Measurements from ENCODE around the gene SSR1.

DNA sequence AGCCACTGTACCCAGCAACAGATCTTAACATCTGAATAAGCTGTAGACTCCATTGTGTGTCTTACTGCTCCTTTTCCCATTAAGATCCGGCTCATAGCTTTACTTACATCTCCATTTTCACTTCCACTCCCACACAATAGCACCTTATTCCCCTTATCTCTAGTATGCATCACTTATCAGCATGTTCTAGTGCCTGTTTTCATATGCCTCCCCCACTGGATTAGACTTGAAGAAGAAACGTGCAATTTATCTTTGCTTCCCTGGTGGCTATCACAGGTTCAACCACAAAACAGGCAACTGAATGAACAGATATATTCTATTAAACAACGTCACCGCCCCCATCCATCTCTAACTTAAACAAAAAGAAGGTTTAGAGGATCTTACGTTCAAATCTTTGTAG lies 12.1 kb downstream of the SSR1 start:
- TF ChIP-seq, protein P1, sequence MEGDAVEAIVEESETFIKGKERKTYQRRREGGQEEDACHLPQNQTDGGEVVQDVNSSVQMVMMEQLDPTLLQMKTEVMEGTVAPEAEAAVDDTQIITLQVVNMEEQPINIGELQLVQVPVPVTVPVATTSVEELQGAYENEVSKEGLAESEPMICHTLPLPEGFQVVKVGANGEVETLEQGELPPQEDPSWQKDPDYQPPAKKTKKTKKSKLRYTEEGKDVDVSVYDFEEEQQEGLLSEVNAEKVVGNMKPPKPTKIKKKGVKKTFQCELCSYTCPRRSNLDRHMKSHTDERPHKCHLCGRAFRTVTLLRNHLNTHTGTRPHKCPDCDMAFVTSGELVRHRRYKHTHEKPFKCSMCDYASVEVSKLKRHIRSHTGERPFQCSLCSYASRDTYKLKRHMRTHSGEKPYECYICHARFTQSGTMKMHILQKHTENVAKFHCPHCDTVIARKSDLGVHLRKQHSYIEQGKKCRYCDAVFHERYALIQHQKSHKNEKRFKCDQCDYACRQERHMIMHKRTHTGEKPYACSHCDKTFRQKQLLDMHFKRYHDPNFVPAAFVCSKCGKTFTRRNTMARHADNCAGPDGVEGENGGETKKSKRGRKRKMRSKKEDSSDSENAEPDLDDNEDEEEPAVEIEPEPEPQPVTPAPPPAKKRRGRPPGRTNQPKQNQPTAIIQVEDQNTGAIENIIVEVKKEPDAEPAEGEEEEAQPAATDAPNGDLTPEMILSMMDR (IDR thresholded peaks at IDR 0.05; ENCODE audit: insufficient read depth, low read length): no peak
- TF ChIP-seq REST (IDR thresholded peaks at IDR 0.05; ENCODE audit: insufficient replicate concordance, low read depth): no peak
- TF ChIP-seq POLR2AphosphoS5 (IDR thresholded peaks at IDR 0.05; ENCODE audit: low read depth): no peak
- TF ChIP-seq GABPA (IDR thresholded peaks at IDR 0.05; ENCODE audit: low read depth): no peak

Measured in HL-60 (cell line).